Measurements from ENCODE around the gene MAP7D1. TPM values are rescaled to one million over a fixed set of nuclear protein-coding genes. Genes with fewer than 3 reads are reported as not detected.

MAP7D1 gene
- total RNA-seq, 2 donors from 2014 or later, result 119 to 120 TPM

GRCh38 chr1:36204347-36204909 lies 48.5 kb downstream of the MAP7D1 start:
- Histone ChIP-seq H3K9me3 (ENCODE audit: control insufficient read depth, low read length) (no peaks in the 10 kb centered on the region), H3K27me3 (ENCODE audit: control insufficient read depth, insufficient read depth, low read length, poor library complexity, severe bottlenecking) (no peaks in the 10 kb centered on the region), H3K4me1 (ENCODE audit: control insufficient read depth, insufficient read depth, low read length) (no peaks in the 10 kb centered on the region), H3K4me3 (ENCODE audit: low read length) (no peak overlapping the region), H3K36me3 (ENCODE audit: control insufficient read depth, insufficient read depth, low read length) (no peaks in the 10 kb centered on the region), H3K9ac (ENCODE audit: extremely low read depth, low read length, poor library complexity, severe bottlenecking) (no peak overlapping the region), H3K27ac (ENCODE audit: low read depth, low read length) (no peak overlapping the region)
- Mint-ChIP-seq H3K9me3 (no peaks in the 10 kb centered on the region), H3K27ac (no peak overlapping the region), H3K4me3 (no peak overlapping the region), H3K36me3 (ENCODE audit: low read depth) (no peaks in the 10 kb centered on the region), H3K4me1 (peaks cover 9% of the 10 kb centered on the region), H3K27me3 (ENCODE audit: insufficient read depth) (no peaks in the 10 kb centered on the region)
- DNase-seq, result no peak
- WGBS, 2 experiments (ENCODE audit: insufficient coverage in 1 of 2, insufficient read length in 1 of 2), result 94 to 100% methylated on average over 5 to 6 of the region's 6 CpGs
- no peak for TF ChIP-seq CTCF (conservative IDR thresholded peaks at IDR 0.05)

- no peaks in the 10 kb centered on the region for H3K27me3 Mint-ChIP-seq (ENCODE audit: insufficient read depth)
- H3K9me3 ChIP-seq (ENCODE audit: control insufficient read depth, low read length), result no peaks in the 10 kb centered on the region
- TF ChIP-seq CTCF (conservative IDR thresholded peaks at IDR 0.05), result no peak
- H3K9ac ChIP-seq (ENCODE audit: extremely low read depth, low read length, poor library complexity, severe bottlenecking), result no peak overlapping the region
- 95 to 96% methylated on average over 3 of the region's 3 CpGs for WGBS, 2 experiments (ENCODE audit: insufficient coverage in 1 of 2, insufficient read length in 1 of 2)
- H3K4me3 ChIP-seq (ENCODE audit: low read length), result no peak overlapping the region
- no peaks in the 10 kb centered on the region for H3K36me3 Mint-ChIP-seq (ENCODE audit: low read depth)
- no peak for DNase-seq
- no peak overlapping the region for H3K4me3 Mint-ChIP-seq
- H3K9me3 Mint-ChIP-seq, result no peaks in the 10 kb centered on the region
- H3K27ac ChIP-seq (ENCODE audit: low read depth, low read length), result no peak overlapping the region
- no peaks in the 10 kb centered on the region for H3K36me3 ChIP-seq (ENCODE audit: control insufficient read depth, insufficient read depth, low read length)
- no peaks in the 10 kb centered on the region for H3K27me3 ChIP-seq (ENCODE audit: control insufficient read depth, insufficient read depth, low read length, poor library complexity, severe bottlenecking)
- peaks cover 9% of the 10 kb centered on the region for H3K4me1 Mint-ChIP-seq
- H3K27ac Mint-ChIP-seq, result no peak overlapping the region
- no peaks in the 10 kb centered on the region for H3K4me1 ChIP-seq (ENCODE audit: control insufficient read depth, insufficient read depth, low read length)
These were observed 50.4 kb downstream of the MAP7D1 start for GRCh38 chr1:36206323-36206858.

- Mint-ChIP-seq H3K4me1 (peaks cover 9% of the 10 kb centered on the region), H3K9me3 (no peaks in the 10 kb centered on the region), H3K36me3 (ENCODE audit: low read depth) (no peaks in the 10 kb centered on the region), H3K27ac (peak overlapping the region; percentile 70), H3K27me3 (ENCODE audit: insufficient read depth) (no peaks in the 10 kb centered on the region), H3K4me3 (no peak overlapping the region)
- peak overlapping the region; percentile 15 for H3K9ac ChIP-seq (ENCODE audit: extremely low read depth, low read length, poor library complexity, severe bottlenecking)
- H3K36me3 ChIP-seq (ENCODE audit: control insufficient read depth, insufficient read depth, low read length), result no peaks in the 10 kb centered on the region
- H3K4me3 ChIP-seq (ENCODE audit: low read length), result no peak overlapping the region
- DNase-seq, result peak; percentile 76
- H3K9me3 ChIP-seq (ENCODE audit: control insufficient read depth, low read length), result no peaks in the 10 kb centered on the region
- no peak for TF ChIP-seq CTCF (conservative IDR thresholded peaks at IDR 0.05)
- no peaks in the 10 kb centered on the region for H3K4me1 ChIP-seq (ENCODE audit: control insufficient read depth, insufficient read depth, low read length)
- no peaks in the 10 kb centered on the region for H3K27me3 ChIP-seq (ENCODE audit: control insufficient read depth, insufficient read depth, low read length, poor library complexity, severe bottlenecking)
- WGBS, 2 experiments (ENCODE audit: insufficient coverage in 1 of 2, insufficient read length in 1 of 2), result 71 to 83% methylated on average over 4 to 6 of the region's 6 CpGs
- no peak overlapping the region for H3K27ac ChIP-seq (ENCODE audit: low read depth, low read length)
These were observed 51.4 kb downstream of the MAP7D1 start for GRCh38 chr1:36207339-36207738.

Measured in endodermal cell (in vitro differentiated cells).